ENCODE data around the gene CAPN11.

CAPN11 gene

DNA sequence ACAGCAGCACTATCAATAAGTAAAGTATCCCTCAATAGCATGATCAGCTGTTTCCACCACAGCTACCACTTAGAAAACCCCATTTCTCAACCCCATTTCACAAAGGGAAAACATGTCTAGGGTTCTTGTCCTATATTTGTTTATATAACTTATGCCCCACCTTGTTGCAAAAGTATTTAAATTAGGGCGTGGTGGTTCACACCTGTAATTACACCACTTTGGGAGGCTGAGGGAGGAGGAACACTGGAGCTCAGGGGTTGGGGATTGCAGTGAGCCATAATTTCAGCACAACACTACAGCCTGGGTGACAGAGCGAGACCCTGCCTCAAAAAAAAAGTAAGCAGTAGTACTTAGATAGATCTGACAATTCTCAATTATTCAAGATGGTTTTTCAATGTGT lies 35.1 kb upstream of the CAPN11 start:
- H3K27ac ChIP-seq (ENCODE audit: low read depth, low read length), result no peak overlapping the region
- H3K79me2 ChIP-seq (ENCODE audit: insufficient read depth, low read length), result peaks cover 87% of the 10 kb centered on the region
- peak overlapping the region; percentile 78 for H3K4me2 ChIP-seq (ENCODE audit: low read depth, low read length, poor library complexity, severe bottlenecking)
- peaks cover 7% of the 10 kb centered on the region for H3F3A ChIP-seq (ENCODE audit: insufficient read depth)
- TF ChIP-seq CTCF (IDR thresholded peaks at IDR 0.05; ENCODE audit: insufficient read depth, low read length, poor library complexity, severe bottlenecking) (no peak), EZH2phosphoT487 (conservative IDR thresholded peaks at IDR 0.05; ENCODE audit: low read length) (no peak)
- H3K27me3 ChIP-seq (ENCODE audit: low read length), result no peaks in the 10 kb centered on the region
- H3K9me3 ChIP-seq (ENCODE audit: insufficient read depth, low read length), result no peaks in the 10 kb centered on the region
- H2AFZ ChIP-seq (ENCODE audit: low read depth, low read length, severe bottlenecking), result no peak overlapping the region
- peaks cover 4% of the 10 kb centered on the region; the same call in 1 of the 2 replicates for H3K36me3 ChIP-seq (ENCODE audit: low read length)
- peaks cover 58% of the 10 kb centered on the region for H4K20me1 ChIP-seq (ENCODE audit: low read depth, low read length)
- no peaks in the 10 kb centered on the region for H3K9me2 ChIP-seq (replicated peaks; ENCODE audit: insufficient read depth, low read length)
- no peak overlapping the region for H3K9ac ChIP-seq (ENCODE audit: low read length)
- H3K4me3 ChIP-seq (ENCODE audit: insufficient read depth, low read length, poor library complexity, severe bottlenecking), result peak overlapping the region; percentile 0

DNA sequence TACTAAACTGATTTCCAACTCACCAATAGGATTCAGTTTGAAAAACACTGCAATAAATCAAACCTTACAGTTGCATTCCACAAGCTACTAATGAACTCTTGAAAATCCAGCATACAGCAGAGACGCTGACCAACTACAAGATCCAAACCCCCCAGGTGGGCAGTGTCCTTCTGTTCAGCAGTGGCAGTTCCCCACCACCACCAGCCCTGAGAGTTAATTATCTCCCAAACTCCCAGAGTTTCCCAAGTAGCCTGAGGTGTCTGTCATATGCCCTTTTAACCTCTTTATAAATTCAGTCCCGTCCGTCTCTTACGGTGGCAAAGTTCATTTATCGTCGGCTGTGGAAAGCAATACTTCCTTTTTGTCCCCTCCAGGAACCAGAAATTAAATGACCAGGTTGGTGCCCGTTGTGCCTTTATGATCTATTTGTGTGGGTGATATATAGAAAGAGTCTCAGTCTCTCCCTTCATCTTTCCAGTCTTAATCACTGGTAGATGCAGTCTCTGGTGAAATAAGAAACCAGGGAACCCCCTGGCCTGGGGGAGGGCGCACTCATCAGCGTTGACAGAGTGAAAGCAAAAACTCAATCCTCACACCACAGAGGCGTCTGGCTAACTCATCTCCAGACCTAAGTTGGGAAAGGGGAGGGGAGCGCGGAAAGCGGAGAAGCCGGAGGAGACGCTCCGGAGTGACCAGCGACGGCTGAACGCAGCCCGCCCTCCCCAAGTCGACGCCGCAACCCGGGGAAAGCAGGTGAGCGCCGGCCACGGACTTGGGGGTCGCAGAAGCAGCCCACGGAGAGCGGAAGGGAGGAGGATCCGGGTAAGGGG lies 32.1 kb upstream of the CAPN11 start:
- Histone ChIP-seq H3K9me2 (replicated peaks; ENCODE audit: insufficient read depth, low read length) (no peaks in the 10 kb centered on the region), H3K9me3 (ENCODE audit: insufficient read depth, low read length) (no peaks in the 10 kb centered on the region), H3K4me2 (ENCODE audit: low read depth, low read length, poor library complexity, severe bottlenecking) (peak overlapping the region; percentile 78), H3K36me3 (ENCODE audit: low read length) (peaks cover 4% of the 10 kb centered on the region; the same call in 1 of the 2 replicates), H3K4me3 (ENCODE audit: insufficient read depth, low read length, poor library complexity, severe bottlenecking) (peak overlapping the region; percentile 72), H3K27ac (ENCODE audit: low read depth, low read length) (peak overlapping the region; percentile 64), H3F3A (ENCODE audit: insufficient read depth) (peaks cover 18% of the 10 kb centered on the region), H3K27me3 (ENCODE audit: low read length) (no peaks in the 10 kb centered on the region), H4K20me1 (ENCODE audit: low read depth, low read length) (peaks cover 40% of the 10 kb centered on the region), H3K9ac (ENCODE audit: low read length) (peak overlapping the region; percentile 80), H2AFZ (ENCODE audit: low read depth, low read length, severe bottlenecking) (peak overlapping the region; percentile 64), H3K79me2 (ENCODE audit: insufficient read depth, low read length) (peaks cover 57% of the 10 kb centered on the region)
- TF ChIP-seq EZH2phosphoT487 (conservative IDR thresholded peaks at IDR 0.05; ENCODE audit: low read length), result no peak
- no peak for TF ChIP-seq CTCF (IDR thresholded peaks at IDR 0.05; ENCODE audit: insufficient read depth, low read length, poor library complexity, severe bottlenecking)

- peaks cover 38% of the 10 kb centered on the region for H4K20me1 ChIP-seq (ENCODE audit: low read depth, low read length)
- no peak for TF ChIP-seq CTCF (IDR thresholded peaks at IDR 0.05; ENCODE audit: insufficient read depth, low read length, poor library complexity, severe bottlenecking)
- no peak for TF ChIP-seq EZH2phosphoT487 (conservative IDR thresholded peaks at IDR 0.05; ENCODE audit: low read length)
- H2AFZ ChIP-seq (ENCODE audit: low read depth, low read length, severe bottlenecking), result peak within 1 kb of the TSS; percentile 97
- H3K79me2 ChIP-seq (ENCODE audit: insufficient read depth, low read length), result peaks cover 48% of the 10 kb centered on the region
- H3K36me3 ChIP-seq (ENCODE audit: low read length), result peaks cover 4% of the 10 kb centered on the region; the same call in 1 of the 2 replicates
- no peaks in the 10 kb centered on the region for H3K9me3 ChIP-seq (ENCODE audit: insufficient read depth, low read length)
- peak within 1 kb of the TSS; percentile 80 for H3K9ac ChIP-seq (ENCODE audit: low read length)
- H3K27me3 ChIP-seq (ENCODE audit: low read length), result no peaks in the 10 kb centered on the region
- peak within 1 kb of the TSS; percentile 87 for H3K4me3 ChIP-seq (ENCODE audit: insufficient read depth, low read length, poor library complexity, severe bottlenecking)
- no peaks in the 10 kb centered on the region for H3K9me2 ChIP-seq (replicated peaks; ENCODE audit: insufficient read depth, low read length)
- peak within 1 kb of the TSS; percentile 78 for H3K4me2 ChIP-seq (ENCODE audit: low read depth, low read length, poor library complexity, severe bottlenecking)
- peaks cover 17% of the 10 kb centered on the region for H3F3A ChIP-seq (ENCODE audit: insufficient read depth)
- H3K27ac ChIP-seq (ENCODE audit: low read depth, low read length), result peak within 1 kb of the TSS; percentile 64
Observed at GRCh38 chr6:44127186-44128019, 31.2 kb upstream of the CAPN11 start, which contains the start of the genes MRPL14 and TMEM63B. MRPL14 (minus strand) TSS chr6:44127452; CDS start chr6:44116611, 10,841 bp downstream. TMEM63B (plus strand) TSS chr6:44127554; CDS start chr6:44134585, 7,031 bp downstream.

Data from SU-DHL-6 (cell line).